HepG2 (cell line): Measurements from ENCODE around the gene AJUBA. TPM values are rescaled to one million over a fixed set of nuclear protein-coding genes. Genes with fewer than 3 reads are reported as not detected.

Experiments
- ATAC-seq: fragments of 200-7000 bp; cut with Tn5 transposase; 3 replicates; pipeline ENCODE4 v1.9.1; 2020; ENCODE audit warnings: mild to moderate bottlenecking, moderate library complexity
- BruUV-seq: library from RNA; stranded (reverse); fragments of 400-500 nt; replicated peaks from 2 replicates; lab custom pipeline; 2021; lab: Mats Ljungman, UMichigan
- CTCF ChIA-PET: fragments of 300-600 bp; formaldehyde crosslinking; extraction: SDS; loops from one replicate; lab custom pipeline; 2021; ENCODE audit warnings: low total read pairs, inconsistent platforms, low intra/inter-chr PET ratio; lab: Yijun Ruan, JAX
- POLR2A ChIA-PET: fragments of 350-600 bp; sonication (Branson Sonifier 250); formaldehyde crosslinking; loops from one replicate; lab custom pipeline; 2020; ENCODE audit warnings: antibody characterized with exemption, inconsistent platforms; lab: Yijun Ruan, JAX
- DNase-seq: peaks from one replicate; pipeline ENCODE4 v3.0.0-alpha.2; 2015; ENCODE audit warnings: low spot score
- FAIRE-seq: peaks from 3 replicates; lab custom pipeline; 2011; peaks lifted over from hg19 to GRCh38; lab: Jason Lieb, UNC
- H2AFZ ChIP-seq: one replicate; pipeline ENCODE4 v1.6.1; 2011; ENCODE audit warnings: low read length, inconsistent platforms
- H3K27ac ChIP-seq: fragments of 300-600 bp; 3 replicates; pipeline ENCODE4 v1.8.0; 2011; ENCODE audit warnings: mixed run types, mild to moderate bottlenecking, mixed read lengths, low read length, inconsistent platforms; ENCODE audit not compliant: insufficient read depth; ENCODE audit errors: extremely low read length
- H3K27me3 ChIP-seq, 2 experiments: fragments of 200-600 bp in 1 of 2; 2 replicates in 1 of 2; 3 replicates in 1 of 2; pipeline versions ENCODE4 v1.6.0 to v1.8.0; 2011; ENCODE audit warnings: low read length in 2 of 2, mild to moderate bottlenecking in 2 of 2, moderate library complexity in 2 of 2, inconsistent platforms in 1 of 2; ENCODE audit not compliant: insufficient read depth in 2 of 2, control insufficient read depth in 1 of 2
- H3K36me3 ChIP-seq, 2 experiments: fragments of 200-600 bp in 1 of 2; replicated peaks in 1 of 2; 2 replicates in 1 of 2; 3 replicates in 1 of 2; pipeline versions ENCODE4 v1.5.1 to v1.8.0; 2011; ENCODE audit warnings: low read length in 2 of 2, inconsistent platforms in 1 of 2; ENCODE audit not compliant: insufficient read depth in 2 of 2, control insufficient read depth in 1 of 2
- H3K4me1 ChIP-seq: 2 replicates; pipeline ENCODE4 v1.5.1; 2012; ENCODE audit warnings: low read length, inconsistent platforms; ENCODE audit not compliant: insufficient read depth
- H3K4me2 ChIP-seq: 2 replicates; pipeline ENCODE4 v1.6.0; 2011; ENCODE audit warnings: low read depth, low read length, inconsistent platforms
- H3K4me3 ChIP-seq, 3 experiments: fragments of 200-600 bp in 1 of 3; sonication (generic), shearing (Covaris generic) in 1 of 3; replicated peaks in 1 of 3; 2 replicates each; pipeline ENCODE4 v1.5.1; 2011 to 2016; ENCODE audit warnings: low read length in 3 of 3, inconsistent platforms in 2 of 3, low read depth in 2 of 3, mild to moderate bottlenecking in 2 of 3, control low read depth in 1 of 3, mixed read lengths in 1 of 3; ENCODE audit not compliant: insufficient read depth in 1 of 3
- H3K79me2 ChIP-seq: one replicate; pipeline ENCODE4 v1.6.1; 2011; ENCODE audit warnings: low read length, inconsistent platforms; ENCODE audit not compliant: insufficient read depth
- H3K9ac ChIP-seq: 2 replicates; pipeline ENCODE4 v1.6.0; 2011; ENCODE audit warnings: mild to moderate bottlenecking, low read depth, low read length, inconsistent platforms; ENCODE audit not compliant: insufficient read depth
- H3K9me3 ChIP-seq: 2 replicates; pipeline ENCODE4 v1.5.1; 2012; ENCODE audit warnings: mild to moderate bottlenecking, low read length
- H4K20me1 ChIP-seq: 2 replicates; pipeline ENCODE4 v1.6.0; 2011; ENCODE audit warnings: inconsistent platforms, mild to moderate bottlenecking, low read length, moderate library complexity; ENCODE audit not compliant: insufficient read depth
- BHLHE40 ChIP-seq: IDR thresholded peaks from 2 replicates; pipeline ENCODE4 v1.6.1; 2011; ENCODE audit warnings: low read length, improper control_type of control experiment
- EP300 ChIP-seq, 3 experiments: sonication (generic) in 1 of 3; formaldehyde crosslinking in 1 of 3; IDR thresholded peaks; 2 replicates each; pipeline versions ENCODE4 v1.5.1 to v1.6.1; 2011 to 2020; ENCODE audit warnings: low read depth in 2 of 3, low read length in 2 of 3, borderline replicate concordance in 1 of 3, improper control_type of control experiment in 1 of 3, mild to moderate bottlenecking in 1 of 3, missing genetic modification reagents in 1 of 3, moderate library complexity in 1 of 3
- FOXA3 ChIP-seq: IDR thresholded peaks from 2 replicates; pipeline ENCODE4 v1.6.1; 2016; ENCODE audit warnings: missing genetic modification reagents, missing compliant biosample characterization
- HOXA9 ChIP-seq: sonication (generic); formaldehyde crosslinking; IDR thresholded peaks from 2 replicates; pipeline ENCODE4 v1.8.1; 2022; ENCODE audit warnings: missing genetic modification reagents, mild to moderate bottlenecking, moderate library complexity, borderline replicate concordance
- JUNB ChIP-seq: sonication (generic); formaldehyde crosslinking; IDR thresholded peaks from 2 replicates; pipeline ENCODE4 v1.8.0; 2022; ENCODE audit warnings: missing genetic modification reagents, mild to moderate bottlenecking, borderline replicate concordance
- KDM2A ChIP-seq: sonication (generic); formaldehyde crosslinking; IDR thresholded peaks from 2 replicates; pipeline ENCODE4 v1.4.0; 2020; ENCODE audit warnings: low read depth, missing genetic modification reagents, borderline replicate concordance
- MEF2D ChIP-seq: sonication (generic); formaldehyde crosslinking; IDR thresholded peaks from 2 replicates; pipeline ENCODE4 v1.5.1; 2020; ENCODE audit warnings: mild to moderate bottlenecking, missing genetic modification reagents
- NFE2L2 ChIP-seq: fragments of 150-350 bp; IDR thresholded peaks from 2 replicates; pipeline ENCODE4 v1.6.1; 2014; ENCODE audit warnings: low read length
- NFKBIZ ChIP-seq: IDR thresholded peaks from 2 replicates; pipeline ENCODE4 v1.6.1; 2018; ENCODE audit warnings: missing genetic modification reagents, missing compliant biosample characterization
- SMAD3 ChIP-seq: sonication (generic); formaldehyde crosslinking; IDR thresholded peaks from 2 replicates; pipeline ENCODE4 v1.4.0; 2020; ENCODE audit warnings: missing genetic modification reagents
- UBTF ChIP-seq: sonication (generic); formaldehyde crosslinking; IDR thresholded peaks from 2 replicates; pipeline ENCODE4 v1.4.0; 2020; ENCODE audit warnings: mild to moderate bottlenecking, missing genetic modification reagents
- ZC3H13 ChIP-seq: sonication (generic); formaldehyde crosslinking; IDR thresholded peaks from 2 replicates; pipeline ENCODE4 v1.8.1; 2023; ENCODE audit warnings: mild to moderate bottlenecking, missing genetic modification reagents, moderate library complexity
- ZNF546 ChIP-seq: sonication (generic); formaldehyde crosslinking; conservative IDR thresholded peaks from 2 replicates; pipeline ENCODE4 v1.8.1; 2023; ENCODE audit warnings: mild to moderate bottlenecking, missing genetic modification reagents
- WGBS: methylation state at CpG from one replicate; pipeline ENCODE4 v1.1.6; 2017; ENCODE audit warnings: low lambda C conversion rate; 5-methylcytosine and 5-hydroxymethylcytosine counted together
- in situ Hi-C: cut with HindIII; loops from 2 replicates; pipeline ENCODE4 v1.10.0; 2017; ENCODE audit warnings: low pct_unique_long_range_greater_than_20kb; ENCODE audit not compliant: extremely low pct_ligation_motif_present
- intact Hi-C: fragments of 100-400 bp; cut with micrococcal nuclease; formaldehyde crosslinking; loops from one replicate; pipeline ENCODE4 v1.10.0; 2022; ENCODE audit not compliant: unreplicated experiment
- polyA plus RNA-seq, 8 experiments: library from polyadenylated mRNA; depleted of rRNA in 3 of 8; stranded (reverse) in 7 of 8; unstranded in 1 of 8; fragments of >200 nt; fragmentation: Illumina TruSeq in 4 of 8; extraction: Trizol in 4 of 8; gene quantifications; 2 replicates each; pipeline versions ENCODE4 v1.2.1 to v1.2.3, GENCODE V29; 2011 to 2016; ENCODE audit warnings: low read depth in 4 of 8, missing spikeins in 1 of 8, mixed read lengths in 1 of 8; ENCODE audit not compliant: insufficient read depth in 1 of 8
- total RNA-seq, 5 experiments: library from RNA; depleted of rRNA; stranded (reverse); fragments of >200 nt; fragmentation: Illumina TruSeq; extraction: Trizol; gene quantifications; 2 replicates each; pipeline ENCODE4 v1.2.3, GENCODE V29; 2016; ENCODE audit warnings: low read depth in 1 of 5

Gene AJUBA
- total and polyA plus RNA-seq, 2 of the 13 experiments (the other 11 are each of a cell fraction or from before 2014, with no cell fraction given): 157 to 241 TPM

- intact Hi-C loops: loop anchor here (5.0 kb wide), 1 partner anchor 412 kb away; the partner anchor contains the start of gene ABHD4
- TF ChIP-seq ZNF546 (CRISPR knock-in tag) (0 out of 2 replicates have a peak, but pooled peaks have one; percentile 7), HOXA9 (CRISPR knock-in tag) (0 out of 2 replicates have a peak, but pooled peaks have one; percentile 32), KDM2A (CRISPR knock-in tag) (no peak), JUNB (CRISPR knock-in tag) (peak; percentile 20; the same call in 1 of the 2 replicates)
- no peak overlapping the region for H3K27ac ChIP-seq
- no TSS peak for BruUV-seq
- 0 out of 2 replicates have a peak overlapping the region, but pooled peaks have one; percentile 72 for H3K9ac ChIP-seq
- H3K27me3 ChIP-seq: no peaks in the 10 kb centered on the region; a peak in 1 of 5 replicates
- in situ Hi-C loops: no loop called here
- DNase-seq (no peak), ATAC-seq (no peak), FAIRE-seq (no peak)
- peak overlapping the region in 2 of 3 experiments; percentile 76 to 77; a peak in 2 of 6 replicates for H3K4me3 ChIP-seq
- peaks cover 2% of the 10 kb centered on the region for H3K79me2 ChIP-seq
- H3K9me3 ChIP-seq: no peaks in the 10 kb centered on the region
- WGBS: 76% methylated on average over 3 of the region's 3 CpGs
- POLR2A ChIA-PET: interaction anchor here (1.1 to 4.1 kb wide), 8 partner anchors 7 to 419 kb away, joined by 3 to 561 read pairs (median 39); partner anchors contain the start of genes ACIN1, AJUBA, C14orf119 and CDH24
- H3K4me1 ChIP-seq: peaks cover 64% of the 10 kb centered on the region
- peak overlapping the region; percentile 99 for H3K4me2 ChIP-seq
- no peaks in the 10 kb centered on the region for H4K20me1 ChIP-seq
- no peak overlapping the region for H2AFZ ChIP-seq
- CTCF ChIA-PET: no interaction called here
- H3K36me3 ChIP-seq: no peaks in the 10 kb centered on the region
Observed at GRCh38 chr14:23008831-23009230, 26.5 kb upstream of the AJUBA start.

- Histone ChIP-seq H3K79me2 (peaks cover 2% of the 10 kb centered on the region), H3K27ac (peak overlapping the region; percentile 86), H3K9ac (peak overlapping the region; percentile 82), H3K9me3 (no peaks in the 10 kb centered on the region), H3K36me3 (no peaks in the 10 kb centered on the region), H3K4me2 (peak overlapping the region; percentile 86), H2AFZ (peak overlapping the region; percentile 66), H4K20me1 (no peaks in the 10 kb centered on the region), H3K27me3 (no peaks in the 10 kb centered on the region; a peak in 1 of 5 replicates), H3K4me1 (peaks cover 52% of the 10 kb centered on the region), H3K4me3 (peak overlapping the region; percentile 68 to 82 (median 80))
- in situ Hi-C loops: no loop called here
- intact Hi-C loops: loop anchor here (1.0 to 5.0 kb wide), 6 partner anchors 12 to 409 kb away; partner anchors contain the start of genes ABHD4, PRMT5 and PSMB5
- peak; percentile 97 for ATAC-seq
- TSS peak; percentile 32 for BruUV-seq
- peak; percentile 100 for DNase-seq
- ChIA-PET POLR2A (interaction anchor here (0.5 to 4.1 kb wide), 67 partner anchors 9 to 1551 kb away, joined by 3 to 561 read pairs (median 5); partner anchors contain the start of genes ABHD4, ACIN1, AJUBA and BCL2L2), CTCF (interaction anchor here (1.2 to 2.8 kb wide), 2 partner anchors 20 to 24 kb away, joined by 3 to 8 read pairs; partner anchors contain the start of gene AJUBA)
- WGBS: under 1% methylated on average over 62 of the region's 62 CpGs
- FAIRE-seq: peak; percentile 89
- TF ChIP-seq MEF2D (CRISPR knock-in tag): peak; percentile 86
- TF ChIP-seq UBTF: peak; percentile 100
- peak; percentile 99 for TF ChIP-seq NFKBIZ (CRISPR knock-in tag)
- peak; percentile 96 for TF ChIP-seq SMAD3 (CRISPR knock-in tag)
- TF ChIP-seq EP300 (IDR thresholded peaks at IDR 0.05; ENCODE audit: low read depth in 2 of 2, low read length in 2 of 2): peak in 1 of 2 experiments; percentile 9; a peak in 3 of 4 replicates
- peak; percentile 79 for TF ChIP-seq EP300 (CRISPR knock-in tag; IDR thresholded peaks at IDR 0.05; ENCODE audit: borderline replicate concordance)
- peak; percentile 74 for TF ChIP-seq FOXA3 (CRISPR knock-in tag)
- TF ChIP-seq NFE2L2: peak; percentile 12; the same call in 1 of the 2 replicates
- TF ChIP-seq ZC3H13 (CRISPR knock-in tag): peak; percentile 99
- TF ChIP-seq BHLHE40: peak; percentile 86
Observed at GRCh38 chr14:23006544-23007419, 24.4 kb upstream of the AJUBA start.
